OCI-LY1 (cell line): Measurements from ENCODE around the gene VOPP1.
A peak's percentile ranks its signal among the peaks of the same experiment; 100 is the strongest.

Experiments
- H2AFZ ChIP-seq: fragments of 200-600 bp; sonication (generic), shearing (Covaris generic); 2 replicates; pipeline ENCODE4 v1.6.0; 2014; ENCODE audit warnings: antibody characterized with exemption, mild to moderate bottlenecking, low read length
- H3F3A ChIP-seq: fragments of 200-600 bp; sonication (generic), shearing (Covaris generic); 2 replicates; pipeline ENCODE4 v1.6.0; 2014; ENCODE audit warnings: mild to moderate bottlenecking, antibody characterized with exemption, low read length, moderate library complexity; ENCODE audit not compliant: insufficient read depth
- H3K27ac ChIP-seq: fragments of 200-600 bp; sonication (generic); 2 replicates; pipeline ENCODE4 v1.5.1; 2014; ENCODE audit warnings: low read length, mixed run types, mild to moderate bottlenecking, low read depth; ENCODE audit not compliant: poor library complexity, severe bottlenecking
- H3K27me3 ChIP-seq: fragments of 200-600 bp; sonication (generic); 2 replicates; pipeline ENCODE4 v1.6.0; 2014; ENCODE audit warnings: antibody characterized with exemption, mild to moderate bottlenecking, low read length, moderate library complexity; ENCODE audit not compliant: insufficient read depth
- H3K36me3 ChIP-seq: fragments of 200-600 bp; sonication (generic); 2 replicates; pipeline ENCODE4 v1.6.1; 2014; ENCODE audit warnings: mild to moderate bottlenecking, antibody characterized with exemption, low read length, moderate library complexity, mixed read lengths; ENCODE audit not compliant: insufficient read depth
- H3K4me1 ChIP-seq: fragments of 200-600 bp; sonication (generic); 2 replicates; pipeline ENCODE4 v1.5.1; 2014; ENCODE audit warnings: mild to moderate bottlenecking, low read length, moderate library complexity; ENCODE audit not compliant: insufficient read depth, severe bottlenecking
- H3K4me2 ChIP-seq: fragments of 200-600 bp; sonication (generic), shearing (Covaris generic); 2 replicates; pipeline ENCODE4 v1.6.1; 2014; ENCODE audit warnings: low read length
- H3K4me3 ChIP-seq: fragments of 200-600 bp; sonication (generic); 2 replicates; pipeline ENCODE4 v1.5.1; 2014; ENCODE audit warnings: low read length, low read depth, mild to moderate bottlenecking, mixed read lengths; ENCODE audit not compliant: poor library complexity, severe bottlenecking
- H3K79me2 ChIP-seq: fragments of 200-600 bp; shearing (Covaris generic); 2 replicates; pipeline ENCODE4 v1.6.1; 2016; ENCODE audit warnings: mixed run types, low read length, mixed read lengths; ENCODE audit not compliant: insufficient read depth
- H3K9ac ChIP-seq: fragments of 200-600 bp; sonication (generic), shearing (Covaris generic); 2 replicates; pipeline ENCODE4 v1.6.1; 2014; ENCODE audit warnings: mild to moderate bottlenecking, low read length, mixed read lengths
- H3K9me2 ChIP-seq: fragments of 200-600 bp; sonication (generic), shearing (Covaris generic); 2 replicates; pipeline ENCODE4 v1.6.1; 2014; ENCODE audit warnings: low read depth, mild to moderate bottlenecking, low read length, mixed read lengths
- H3K9me3 ChIP-seq: fragments of 200-600 bp; shearing (Covaris generic); 2 replicates; pipeline ENCODE4 v1.6.1; 2014; ENCODE audit warnings: low read length, mixed read lengths
- H4K20me1 ChIP-seq: fragments of 200-600 bp; sonication (generic), shearing (Covaris generic); 2 replicates; pipeline ENCODE4 v1.6.0; 2016; ENCODE audit warnings: mild to moderate bottlenecking, low read length; ENCODE audit not compliant: insufficient read depth
- CTCF ChIP-seq: fragments of 200-600 bp; sonication (generic), shearing (Covaris generic); IDR thresholded peaks from 2 replicates; pipeline ENCODE4 v1.5.1; 2017; ENCODE audit warnings: mild to moderate bottlenecking, antibody characterized with exemption, low read length, moderate library complexity, mixed read lengths
- EZH2 ChIP-seq: fragments of 200-600 bp; sonication (generic), shearing (Covaris generic); IDR thresholded peaks from 2 replicates; pipeline ENCODE4 v1.8.0; 2017; ENCODE audit warnings: borderline replicate concordance, mixed run types, mild to moderate bottlenecking, antibody characterized with exemption, low read length, moderate library complexity, mixed read lengths

VOPP1 gene

GRCh38 chr7:55508221-55509011, 63.9 kb downstream of the VOPP1 start:
- no peaks in the 10 kb centered on the region for H3K9me2 ChIP-seq
- H3K4me1 ChIP-seq, result peaks cover 92% of the 10 kb centered on the region
- H3F3A ChIP-seq, result no peaks in the 10 kb centered on the region
- H3K27me3 ChIP-seq, result no peaks in the 10 kb centered on the region
- no peak overlapping the region for H3K4me3 ChIP-seq
- H3K9ac ChIP-seq, result no peak overlapping the region
- no peak overlapping the region for H2AFZ ChIP-seq
- H3K27ac ChIP-seq, result peak overlapping the region; percentile 46
- H4K20me1 ChIP-seq, result no peaks in the 10 kb centered on the region
- H3K79me2 ChIP-seq, result peaks cover 31% of the 10 kb centered on the region
- no peak overlapping the region for H3K4me2 ChIP-seq
- peaks cover 49% of the 10 kb centered on the region; the same call in 1 of the 2 replicates for H3K36me3 ChIP-seq
- H3K9me3 ChIP-seq, result no peaks in the 10 kb centered on the region
- TF ChIP-seq EZH2, result no peak
- no peak for TF ChIP-seq CTCF

- H3K4me3 ChIP-seq, result no peak overlapping the region
- no peak overlapping the region for H3K9ac ChIP-seq
- H3K27ac ChIP-seq, result peak overlapping the region; percentile 46
- H3K9me2 ChIP-seq, result no peaks in the 10 kb centered on the region
- H2AFZ ChIP-seq, result no peak overlapping the region
- H3K36me3 ChIP-seq, result peaks cover 43% of the 10 kb centered on the region; the same call in 1 of the 2 replicates
- peaks cover 24% of the 10 kb centered on the region for H3K79me2 ChIP-seq
- no peaks in the 10 kb centered on the region for H3F3A ChIP-seq
- H4K20me1 ChIP-seq, result no peaks in the 10 kb centered on the region
- TF ChIP-seq EZH2, result no peak
- TF ChIP-seq CTCF, result no peak
- no peaks in the 10 kb centered on the region for H3K27me3 ChIP-seq
- H3K9me3 ChIP-seq, result no peaks in the 10 kb centered on the region
- no peak overlapping the region for H3K4me2 ChIP-seq
- peaks cover 92% of the 10 kb centered on the region for H3K4me1 ChIP-seq
Observed at GRCh38 chr7:55507743-55508142, 64.6 kb downstream of the VOPP1 start.

GRCh38 chr7:55504967-55505658, 67.2 kb downstream of the VOPP1 start:
- H2AFZ ChIP-seq, result no peak overlapping the region
- TF ChIP-seq EZH2 (no peak), CTCF (no peak)
- H3K27me3 ChIP-seq, result no peaks in the 10 kb centered on the region
- H3K9me2 ChIP-seq, result no peaks in the 10 kb centered on the region
- no peaks in the 10 kb centered on the region for H3F3A ChIP-seq
- H3K9ac ChIP-seq, result peak overlapping the region; percentile 45; the same call in 1 of the 2 replicates
- no peak overlapping the region for H3K4me3 ChIP-seq
- peaks cover 87% of the 10 kb centered on the region for H3K4me1 ChIP-seq
- H3K9me3 ChIP-seq, result no peaks in the 10 kb centered on the region
- H3K36me3 ChIP-seq, result peaks cover 43% of the 10 kb centered on the region; the same call in 1 of the 2 replicates
- no peaks in the 10 kb centered on the region for H4K20me1 ChIP-seq
- H3K4me2 ChIP-seq, result peak overlapping the region; percentile 42
- H3K27ac ChIP-seq, result peak overlapping the region; percentile 86
- H3K79me2 ChIP-seq, result peaks cover 21% of the 10 kb centered on the region
